ENCODE data around the gene IFNAR2.
"Not testable (repeated sequence)": the region's sequence is repeated elsewhere in the genome, so short reads cannot be mapped to it uniquely, and the experiment has no call there.

The IFNAR2 gene

GRCh38 chr21:33247599-33247998, 17.9 kb downstream of the IFNAR2 start:
- CTCF ChIA-PET: no interaction called here
- POLR2A ChIA-PET: interaction anchor here (1.1 kb wide), 1 partner anchor 77 kb away, joined by 3 read pairs; the partner anchor contains the start of gene IFNAR1
- no peak for DNase-seq (ENCODE audit: extremely low spot score)
- TF ChIP-seq L3MBTL2 (conservative IDR thresholded peaks at IDR 0.05) (no peak), FOXA1 (IDR thresholded peaks at IDR 0.05) (no peak), ZNF384 (IDR thresholded peaks at IDR 0.05) (no peak), NFRKB (IDR thresholded peaks at IDR 0.05) (no peak), HDGF (IDR thresholded peaks at IDR 0.05; ENCODE audit: borderline replicate concordance) (no peak)

DNA sequence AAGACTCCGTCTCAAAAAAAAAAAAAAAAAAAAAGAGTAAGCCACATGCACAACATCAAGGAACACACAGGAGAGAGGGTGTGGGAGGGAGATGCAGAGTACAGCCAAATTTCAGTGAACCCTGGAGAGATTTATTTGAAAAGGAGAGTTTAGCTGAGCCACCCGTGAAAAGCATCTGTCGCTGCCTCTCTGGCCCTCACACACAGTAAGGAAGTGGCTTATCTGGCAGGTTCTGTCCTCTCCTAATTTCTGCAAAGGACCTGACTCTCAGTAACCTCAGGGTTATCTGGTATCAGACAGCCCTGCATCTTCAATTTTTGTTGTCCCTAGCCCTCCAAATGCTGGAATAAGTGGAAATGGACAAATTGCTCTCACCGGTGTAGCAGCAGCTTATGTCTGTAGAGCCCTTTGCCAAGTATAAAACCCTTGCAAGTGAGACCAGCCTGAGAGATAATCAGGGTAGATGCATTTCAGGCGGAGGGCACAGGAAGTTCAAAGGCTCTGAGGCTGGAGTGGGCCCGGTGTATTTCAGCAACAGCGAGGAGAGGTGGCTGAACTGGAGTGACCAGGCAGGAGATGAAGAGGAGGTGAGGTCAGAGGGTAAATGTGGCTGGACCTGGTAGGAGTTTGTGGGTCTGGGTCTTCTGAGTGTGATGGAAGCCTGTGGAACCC, 19.7 kb downstream of the IFNAR2 start:
- ChIA-PET CTCF (no interaction called here), POLR2A (no interaction called here)
- no peak for DNase-seq (ENCODE audit: extremely low spot score)
- TF ChIP-seq LEF1 (IDR thresholded peaks at IDR 0.05; ENCODE audit: borderline replicate concordance) (no peak), BHLHE40 (IDR thresholded peaks at IDR 0.05; ENCODE audit: borderline replicate concordance) (no peak), HDGF (IDR thresholded peaks at IDR 0.05; ENCODE audit: borderline replicate concordance) (no peak), CTBP1 (IDR thresholded peaks at IDR 0.05; ENCODE audit: borderline replicate concordance) (no peak), PKNOX1 (IDR thresholded peaks at IDR 0.05) (no peak), ZNF384 (IDR thresholded peaks at IDR 0.05) (no peak), ELF4 (IDR thresholded peaks at IDR 0.05) (no peak)

- no peak for DNase-seq (ENCODE audit: extremely low spot score)
- TF ChIP-seq ARNT (IDR thresholded peaks at IDR 0.05) (no peak), LEF1 (IDR thresholded peaks at IDR 0.05; ENCODE audit: borderline replicate concordance) (no peak), SUZ12 (IDR thresholded peaks at IDR 0.05) (no peak), FOXM1 (IDR thresholded peaks at IDR 0.05; ENCODE audit: borderline replicate concordance) (no peak), FOXK2 (IDR thresholded peaks at IDR 0.05) (no peak), ZNF384 (IDR thresholded peaks at IDR 0.05) (no peak), NFRKB (IDR thresholded peaks at IDR 0.05) (no peak), ELF4 (IDR thresholded peaks at IDR 0.05) (no peak), L3MBTL2 (conservative IDR thresholded peaks at IDR 0.05) (no peak)
- CTCF ChIA-PET: no interaction called here
- POLR2A ChIA-PET: interaction anchor here (0.7 kb wide), 1 partner anchor 74 kb away, joined by 4 read pairs; the partner anchor contains the start of gene IFNAR1
Observed at GRCh38 chr21:33251119-33251518, 21.4 kb downstream of the IFNAR2 start.

GRCh38 chr21:33253382-33253781, 23.6 kb downstream of the IFNAR2 start:
- POLR2A ChIA-PET; CTCF ChIA-PET; DNase-seq (ENCODE audit: extremely low spot score): not testable (repeated sequence)

DNA sequence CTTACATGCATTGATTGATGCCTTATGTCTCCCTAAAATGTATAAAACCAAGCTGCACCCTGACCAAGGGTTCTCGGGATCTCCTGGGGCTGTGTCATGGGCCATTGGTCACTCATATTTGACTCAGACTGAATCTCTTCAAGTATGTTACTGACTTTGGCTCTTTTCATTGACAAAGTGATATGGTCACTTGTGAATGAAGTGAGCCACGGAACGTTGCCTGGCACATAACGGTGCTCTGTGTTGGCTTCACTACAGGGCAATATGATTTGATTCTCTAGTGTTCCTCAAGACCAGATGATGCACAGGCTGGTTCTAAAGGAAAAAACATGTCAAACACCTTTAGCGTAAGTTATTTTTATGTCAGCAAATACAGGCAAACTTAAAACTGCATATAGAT, 25.0 kb downstream of the IFNAR2 start:
- no peak for DNase-seq (ENCODE audit: extremely low spot score)
- ChIA-PET CTCF (no interaction called here), POLR2A (no interaction called here)
- TF ChIP-seq ZNF384 (IDR thresholded peaks at IDR 0.05) (no peak), NFRKB (IDR thresholded peaks at IDR 0.05) (no peak), FOXM1 (IDR thresholded peaks at IDR 0.05; ENCODE audit: borderline replicate concordance) (no peak), CTBP1 (IDR thresholded peaks at IDR 0.05; ENCODE audit: borderline replicate concordance) (no peak), FOXK2 (IDR thresholded peaks at IDR 0.05) (no peak), HDGF (IDR thresholded peaks at IDR 0.05; ENCODE audit: borderline replicate concordance) (no peak), PKNOX1 (IDR thresholded peaks at IDR 0.05) (no peak), TARDBP (IDR thresholded peaks at IDR 0.05) (no peak), LEF1 (IDR thresholded peaks at IDR 0.05; ENCODE audit: borderline replicate concordance) (no peak), L3MBTL2 (conservative IDR thresholded peaks at IDR 0.05) (no peak)

- DNase-seq (ENCODE audit: extremely low spot score): no peak
- ChIA-PET CTCF (no interaction called here), POLR2A (no interaction called here)
- TF ChIP-seq L3MBTL2 (conservative IDR thresholded peaks at IDR 0.05) (no peak), CTBP1 (IDR thresholded peaks at IDR 0.05; ENCODE audit: borderline replicate concordance) (no peak), HDGF (IDR thresholded peaks at IDR 0.05; ENCODE audit: borderline replicate concordance) (no peak), FOXK2 (IDR thresholded peaks at IDR 0.05) (no peak), SP1 (IDR thresholded peaks at IDR 0.05) (no peak), NFRKB (IDR thresholded peaks at IDR 0.05) (no peak), TARDBP (IDR thresholded peaks at IDR 0.05) (no peak), ELF4 (IDR thresholded peaks at IDR 0.05) (no peak), PKNOX1 (IDR thresholded peaks at IDR 0.05) (no peak), BHLHE40 (IDR thresholded peaks at IDR 0.05; ENCODE audit: borderline replicate concordance) (no peak), SUZ12 (IDR thresholded peaks at IDR 0.05) (no peak), LEF1 (IDR thresholded peaks at IDR 0.05; ENCODE audit: borderline replicate concordance) (no peak), ZNF384 (IDR thresholded peaks at IDR 0.05) (no peak), ARNT (IDR thresholded peaks at IDR 0.05) (no peak), FOXM1 (IDR thresholded peaks at IDR 0.05; ENCODE audit: borderline replicate concordance) (no peak), FOXA1 (IDR thresholded peaks at IDR 0.05) (no peak)
Observed at GRCh38 chr21:33255404-33255803, 25.7 kb downstream of the IFNAR2 start.

DNA sequence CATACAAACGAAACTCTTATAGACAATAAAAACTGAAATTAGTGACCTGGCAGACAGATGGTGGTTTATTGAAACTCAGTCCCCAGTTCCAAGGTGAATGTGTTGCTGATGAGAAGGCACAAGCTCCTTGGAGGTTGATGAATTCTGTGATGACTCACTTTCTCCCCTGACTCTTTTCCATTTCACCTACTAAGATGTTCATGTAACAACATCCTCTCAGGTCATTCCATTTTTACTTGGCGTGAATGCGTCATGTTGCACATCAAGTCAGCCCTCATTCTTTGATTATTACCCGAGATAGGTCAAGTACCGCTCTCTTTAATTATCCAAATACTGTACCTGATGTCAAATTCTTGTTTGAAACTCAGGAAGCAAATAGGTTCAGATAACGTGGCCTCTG, 26.3 kb downstream of the IFNAR2 start:
- ChIA-PET CTCF (no interaction called here), POLR2A (no interaction called here)
- DNase-seq (ENCODE audit: extremely low spot score): no peak
- TF ChIP-seq SUZ12 (IDR thresholded peaks at IDR 0.05) (no peak), FOXA1 (IDR thresholded peaks at IDR 0.05) (no peak), ZNF384 (IDR thresholded peaks at IDR 0.05) (no peak), ARNT (IDR thresholded peaks at IDR 0.05) (no peak), HDGF (IDR thresholded peaks at IDR 0.05; ENCODE audit: borderline replicate concordance) (no peak), PKNOX1 (IDR thresholded peaks at IDR 0.05) (no peak), TARDBP (IDR thresholded peaks at IDR 0.05) (no peak), SP1 (IDR thresholded peaks at IDR 0.05) (no peak), CTBP1 (IDR thresholded peaks at IDR 0.05; ENCODE audit: borderline replicate concordance) (no peak), NFRKB (IDR thresholded peaks at IDR 0.05) (no peak), LEF1 (IDR thresholded peaks at IDR 0.05; ENCODE audit: borderline replicate concordance) (no peak), L3MBTL2 (conservative IDR thresholded peaks at IDR 0.05) (no peak), FOXK2 (IDR thresholded peaks at IDR 0.05) (no peak), FOXM1 (IDR thresholded peaks at IDR 0.05; ENCODE audit: borderline replicate concordance) (no peak), BHLHE40 (IDR thresholded peaks at IDR 0.05; ENCODE audit: borderline replicate concordance) (no peak), ELF4 (IDR thresholded peaks at IDR 0.05) (no peak)
